Hematopoietic multipotent progenitor cell treated with erythropoietin and hydrocortisone succinate and interleukin-3 and kit ligand, for 4 days (in vitro differentiated cells): ENCODE data around the gene ANTXR1.
A peak's percentile ranks its signal among the peaks of the same experiment; 100 is the strongest.

ENCODE experiments used
- DNase-seq: peaks from one replicate; pipeline ENCODE4 v3.0.0-alpha.2; 2015

Gene ANTXR1

DNA sequence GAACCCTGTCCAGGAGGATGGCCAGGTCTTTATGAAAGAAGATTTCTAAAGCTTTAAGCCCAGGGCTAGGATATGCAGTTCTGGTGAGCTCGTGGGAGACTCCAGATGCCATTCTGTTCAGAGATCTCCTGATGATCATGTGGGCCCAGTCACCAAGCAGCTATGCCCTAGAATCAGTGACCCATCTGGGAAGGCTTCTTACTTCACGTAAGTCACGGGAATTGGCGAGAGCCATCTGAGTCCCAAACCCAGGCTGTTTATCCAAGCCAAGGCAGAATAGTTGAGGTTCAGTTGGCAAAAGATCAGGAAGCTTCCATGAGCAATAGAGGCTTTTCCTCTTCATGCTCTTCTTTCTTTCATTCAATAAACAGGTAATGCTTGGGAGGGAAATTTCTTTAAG lies 23.9 kb downstream of the ANTXR1 start:
- no peak for DNase-seq

DNA sequence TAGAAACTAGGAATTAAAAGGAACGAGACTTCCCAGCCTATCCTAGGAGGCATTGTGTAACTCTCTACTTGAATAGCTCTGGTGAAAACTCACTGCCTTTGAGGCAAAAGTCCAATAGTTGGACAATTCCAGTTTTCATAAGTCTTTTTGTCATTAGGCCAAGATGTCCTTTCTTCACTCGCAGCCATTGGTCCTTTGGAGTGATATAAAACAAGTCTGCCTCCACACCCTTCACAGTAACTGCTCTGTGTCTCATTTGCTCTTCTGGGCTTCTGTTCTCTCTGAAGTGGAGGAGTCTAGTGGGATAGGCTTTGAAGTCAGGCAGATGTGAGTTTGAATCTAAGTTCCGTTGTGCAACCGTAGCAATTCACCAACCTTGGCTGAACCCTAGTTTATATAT lies 28.2 kb downstream of the ANTXR1 start:
- no peak for DNase-seq

DNA sequence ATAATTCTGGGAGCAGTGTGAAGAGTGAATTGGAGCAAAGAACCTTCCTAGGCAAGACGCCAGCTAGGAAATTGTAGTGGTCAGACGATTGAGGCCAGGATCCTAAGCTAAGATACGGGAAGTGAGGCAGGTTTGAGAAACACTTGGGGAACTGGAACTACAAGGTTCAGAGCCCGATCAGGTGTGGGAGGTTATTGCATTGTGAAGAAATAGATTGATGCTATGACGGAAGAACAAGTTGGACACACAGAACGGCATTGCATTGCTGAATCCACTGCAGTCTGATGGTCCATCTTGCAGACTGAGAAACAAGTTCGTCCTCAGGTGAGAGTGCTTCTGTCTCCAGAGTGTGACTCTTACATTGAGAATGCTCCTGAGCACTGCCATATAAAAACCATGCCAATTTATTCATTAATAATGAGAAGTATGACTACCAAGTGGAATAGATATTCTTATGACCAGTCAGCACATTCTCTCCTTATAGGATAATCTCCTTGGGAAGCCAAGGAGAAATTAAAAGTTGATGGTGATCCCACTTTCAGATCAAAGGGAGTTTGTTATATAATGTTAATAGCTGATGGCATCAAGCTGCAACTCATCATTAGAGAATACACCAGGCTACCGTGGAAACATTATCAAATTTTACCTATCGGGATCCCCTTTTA lies 30.9 kb downstream of the ANTXR1 start:
- DNase-seq = no peak

DNA sequence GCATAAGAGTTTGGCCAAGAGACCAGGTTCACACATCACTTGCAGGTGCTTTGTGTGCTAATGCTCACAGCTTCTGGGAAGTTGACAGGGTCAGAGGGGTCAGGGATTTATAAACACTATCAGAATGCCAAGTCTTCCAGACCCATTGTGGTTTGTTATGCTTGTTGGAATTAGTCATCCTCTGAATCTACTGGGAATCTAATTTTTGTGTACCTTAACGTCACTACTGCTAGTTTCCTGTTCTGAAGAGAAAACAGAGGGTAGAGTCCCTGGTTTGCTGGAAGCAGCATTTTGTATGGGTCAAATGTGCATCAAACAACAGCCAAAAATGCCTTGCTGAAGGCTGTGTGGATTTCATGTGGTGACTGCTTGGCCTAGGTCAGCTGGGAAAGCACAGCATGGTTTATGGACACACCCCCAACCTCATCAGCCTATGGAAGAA lies 33.3 kb downstream of the ANTXR1 start:
- no peak for DNase-seq

DNA sequence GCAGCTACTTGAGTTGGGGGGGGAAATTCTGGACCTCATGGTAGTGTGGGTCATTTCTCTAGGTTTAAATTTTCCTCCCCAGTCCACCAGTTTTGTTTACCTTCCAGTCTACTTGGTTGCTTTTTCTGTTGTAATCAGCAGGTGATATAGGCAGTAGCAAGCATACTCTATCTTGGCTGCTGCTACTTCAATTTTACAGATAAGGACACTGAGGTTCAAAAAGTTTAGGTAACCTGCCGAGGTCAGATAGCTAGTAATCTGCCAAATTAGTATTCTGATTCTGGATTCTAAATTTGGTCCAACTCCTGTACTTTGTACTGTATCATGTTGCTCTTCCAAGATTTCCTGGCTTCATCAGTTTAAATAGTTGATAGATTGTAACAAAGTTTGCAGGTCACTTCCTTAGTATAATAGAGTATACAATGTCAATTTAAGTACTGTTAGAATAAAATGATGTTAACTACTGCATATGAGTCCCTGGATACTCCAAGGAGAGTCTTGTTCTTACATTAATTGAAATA lies 34.7 kb downstream of the ANTXR1 start:
- DNase-seq = no peak

DNA sequence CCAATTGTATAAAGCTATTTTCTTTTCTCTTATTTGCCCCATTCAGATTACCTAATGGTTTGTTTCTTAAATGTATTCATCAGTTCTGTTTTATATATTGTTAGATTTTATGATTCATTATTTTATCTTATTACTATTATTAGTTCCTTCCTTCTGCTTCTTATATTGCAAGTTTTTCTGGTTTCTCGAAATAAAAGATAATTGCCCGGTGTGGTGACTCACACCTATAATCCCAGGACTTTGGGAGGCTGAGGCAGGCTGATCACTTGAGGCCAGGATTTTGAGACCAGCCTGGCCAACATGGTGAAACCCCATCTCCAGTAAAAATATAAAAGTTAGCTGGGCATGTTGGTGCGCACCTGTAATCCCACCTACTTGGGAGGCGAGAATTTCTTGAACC lies 37.8 kb downstream of the ANTXR1 start:
- DNase-seq = no peak

DNA sequence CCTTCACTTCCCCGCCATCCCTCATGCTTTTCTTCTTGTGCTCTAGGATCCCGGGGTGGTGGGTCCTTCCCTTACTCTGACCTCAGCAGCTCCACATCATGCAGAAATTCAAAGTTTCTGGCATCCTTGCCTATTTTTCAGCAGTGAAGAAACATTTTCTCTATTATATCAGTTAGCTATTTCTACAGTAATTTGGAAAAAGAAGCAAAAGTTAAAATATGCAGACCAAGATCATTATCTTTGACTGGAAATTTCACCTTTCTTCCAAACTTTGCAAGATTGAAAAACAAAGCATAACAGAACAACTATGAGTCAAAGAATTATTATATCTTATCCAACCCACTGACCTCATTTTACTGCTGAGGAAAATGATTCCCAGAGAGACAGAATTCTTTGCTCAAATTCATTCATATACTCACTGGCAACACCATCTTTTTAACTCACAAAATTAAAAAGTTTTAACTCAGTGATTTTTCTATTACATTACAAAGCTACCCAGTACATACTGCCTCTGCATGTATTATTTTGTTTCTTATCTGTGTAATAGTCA lies 40.5 kb downstream of the ANTXR1 start:
- DNase-seq = no peak

DNA sequence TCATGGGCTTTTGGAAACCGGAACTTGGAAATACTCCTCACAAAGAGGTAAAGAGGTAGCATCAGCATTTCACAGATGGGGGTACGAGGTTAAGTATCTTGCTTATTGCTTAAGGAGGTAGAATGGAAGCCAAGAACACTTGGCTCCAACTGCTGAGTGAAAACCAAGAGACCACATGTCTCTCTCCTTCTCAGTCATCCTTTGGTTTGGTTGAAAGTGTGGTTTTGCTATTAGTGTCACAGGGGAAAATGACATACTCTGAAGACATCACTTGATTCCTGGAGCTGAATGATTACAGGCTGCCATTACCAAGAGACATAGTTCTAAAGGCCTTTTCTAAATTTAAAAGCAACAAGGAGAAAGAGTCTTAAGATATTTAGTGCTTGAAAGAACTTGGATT lies 41.5 kb downstream of the ANTXR1 start:
- no peak for DNase-seq

DNA sequence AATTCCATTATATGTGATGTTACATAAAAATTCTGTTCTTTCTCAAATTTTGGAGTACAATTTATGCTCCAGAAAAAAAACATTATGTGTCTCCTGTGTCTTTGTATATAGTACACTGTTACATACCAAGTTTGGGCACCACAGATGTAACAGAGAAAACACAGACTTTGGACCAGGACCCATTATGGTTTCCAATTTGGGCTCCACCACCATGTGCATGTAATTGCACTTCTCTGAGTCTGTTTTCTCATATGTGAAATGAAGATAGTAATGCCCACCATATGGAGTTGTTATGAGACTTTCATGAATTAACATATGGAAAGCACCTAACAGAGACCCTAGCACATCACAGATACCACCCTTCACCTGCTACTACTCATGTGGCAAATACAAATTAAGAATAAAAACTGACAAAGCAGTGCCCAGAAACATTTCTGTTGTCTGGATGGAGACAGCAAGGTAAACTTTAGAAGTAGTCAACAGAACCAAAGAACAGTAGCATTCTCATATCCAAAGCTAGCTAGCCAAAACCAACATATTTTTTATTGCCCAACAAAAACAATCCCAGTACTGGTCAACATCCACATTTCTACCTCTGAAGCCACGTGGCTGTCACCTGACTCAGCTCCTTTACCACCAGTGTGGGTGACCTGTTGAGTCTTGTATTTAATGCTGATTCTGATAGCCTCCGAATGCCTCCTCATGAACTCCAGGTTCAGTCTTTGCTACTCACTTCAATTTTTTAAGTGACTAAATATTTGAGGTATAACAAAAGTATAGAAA lies 42.9 kb downstream of the ANTXR1 start:
- DNase-seq = no peak

DNA sequence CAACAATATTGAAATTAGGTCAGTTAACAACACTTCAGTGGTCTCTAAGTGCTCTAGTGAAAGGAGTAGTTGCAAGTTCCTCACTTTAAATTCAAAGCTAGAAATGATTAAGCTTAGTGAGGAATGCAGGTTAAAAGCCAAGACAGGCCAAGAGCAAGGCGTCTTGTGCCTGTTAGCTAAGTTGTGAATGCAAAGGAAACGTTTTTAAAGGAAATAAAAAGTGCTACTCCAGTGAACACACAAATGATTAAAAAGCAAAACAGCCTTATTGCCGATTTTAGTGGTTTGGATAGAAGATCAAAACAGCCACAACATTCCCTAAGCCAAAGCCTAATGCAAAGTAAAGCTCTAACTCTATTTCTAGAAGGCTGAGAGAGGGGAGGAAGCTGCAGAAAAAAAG lies 44.7 kb downstream of the ANTXR1 start:
- no peak for DNase-seq

DNA sequence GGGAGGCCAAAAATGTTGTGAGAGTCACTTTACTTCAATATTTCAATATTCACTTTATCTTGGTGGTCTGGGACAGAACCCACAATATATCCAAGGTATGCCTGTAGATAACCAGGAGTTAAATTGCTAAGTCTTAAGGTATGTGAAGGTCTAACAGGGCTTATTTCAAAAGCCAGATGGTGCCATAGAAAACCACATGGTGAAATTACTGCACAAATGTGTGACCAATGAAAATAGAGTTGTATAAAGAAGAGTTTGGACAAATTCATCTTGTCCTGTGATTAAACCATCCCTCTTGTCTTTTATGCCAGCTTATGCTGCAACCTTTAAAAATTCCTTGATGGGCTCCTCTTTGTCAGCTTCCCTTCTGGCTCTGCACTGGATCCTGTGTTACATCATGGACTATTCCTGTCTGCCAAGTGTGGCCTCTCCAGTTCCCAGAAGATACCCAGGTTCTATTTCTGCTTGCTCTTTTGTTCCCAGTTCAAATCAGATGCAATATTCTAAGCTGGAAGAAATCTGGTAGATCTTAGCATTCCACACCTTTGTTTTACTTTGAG lies 46.8 kb downstream of the ANTXR1 start:
- DNase-seq = no peak

DNA sequence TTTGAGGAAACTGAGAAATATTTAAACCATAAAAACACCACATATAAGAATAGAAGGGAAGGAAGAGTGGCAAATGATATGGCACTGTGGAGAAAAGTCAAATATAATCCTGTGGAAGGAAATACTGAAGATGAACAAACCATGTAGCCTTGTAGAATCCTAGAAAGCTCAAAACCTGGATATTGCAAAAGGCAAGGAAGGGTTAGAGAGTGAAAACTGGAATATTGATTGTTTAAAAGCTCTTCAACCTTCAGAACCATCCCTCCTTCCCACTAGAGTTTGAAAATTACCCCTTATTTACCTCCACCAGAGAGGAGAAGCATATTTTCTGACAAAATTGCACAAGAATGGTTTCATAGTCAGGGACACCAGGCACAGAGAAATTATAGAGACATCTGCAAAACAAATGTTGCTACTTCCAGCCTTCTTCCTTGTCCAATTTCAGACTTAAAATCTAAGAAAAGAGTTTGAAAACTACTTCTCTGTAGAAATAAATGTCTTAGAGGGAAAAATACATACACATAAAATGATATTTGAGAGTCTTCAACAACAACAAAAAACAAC lies 48.0 kb downstream of the ANTXR1 start:
- no peak for DNase-seq

DNA sequence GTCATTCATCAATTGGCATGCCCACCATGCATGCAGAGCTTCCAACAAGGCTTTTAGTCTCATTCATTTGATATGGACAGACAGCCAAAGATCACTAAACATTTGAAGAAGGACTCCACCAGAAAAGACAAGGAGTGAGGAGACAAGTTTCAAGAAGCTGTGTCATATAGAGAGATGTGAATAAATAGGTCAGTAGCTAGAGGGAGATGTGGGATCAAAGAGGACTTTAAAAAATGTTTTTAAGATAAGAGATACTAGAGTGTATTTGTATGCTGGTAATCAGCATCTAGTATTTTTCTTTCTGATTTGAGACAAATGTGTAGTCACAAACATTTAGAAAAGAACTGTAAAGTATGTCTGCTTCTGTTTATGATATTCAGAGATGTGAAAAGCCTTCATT lies 48.5 kb downstream of the ANTXR1 start:
- peak; percentile 5 for DNase-seq

DNA sequence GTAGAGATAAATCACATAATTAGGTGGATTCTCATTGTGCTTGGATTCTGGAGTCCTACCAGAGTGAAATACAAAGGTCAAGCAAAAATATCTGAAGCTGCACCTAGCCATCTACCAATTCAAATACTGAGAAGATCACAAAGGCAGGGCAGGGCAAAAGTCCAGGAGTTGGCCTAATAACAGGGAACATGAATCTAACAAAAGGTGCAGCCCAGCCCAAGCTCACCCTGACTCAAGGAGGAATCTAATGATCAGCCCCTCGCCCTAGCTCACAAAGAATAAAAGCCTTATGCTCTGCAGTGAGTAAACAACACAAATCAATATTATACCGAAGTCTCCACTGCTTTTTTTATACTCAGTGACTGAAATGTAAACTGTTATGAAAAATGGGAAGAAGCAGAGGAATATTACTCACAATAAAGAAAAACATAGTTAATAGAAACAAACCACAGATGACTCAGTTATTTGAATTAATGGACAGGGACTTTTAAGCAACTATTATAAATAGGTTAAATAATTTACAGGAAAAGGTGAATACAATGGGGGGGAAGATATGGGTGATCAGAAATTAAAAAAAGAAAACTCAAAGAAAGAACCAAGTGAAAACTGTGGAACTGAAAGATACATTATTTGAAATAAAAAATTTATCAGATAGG lies 49.5 kb downstream of the ANTXR1 start:
- DNase-seq = no peak

DNA sequence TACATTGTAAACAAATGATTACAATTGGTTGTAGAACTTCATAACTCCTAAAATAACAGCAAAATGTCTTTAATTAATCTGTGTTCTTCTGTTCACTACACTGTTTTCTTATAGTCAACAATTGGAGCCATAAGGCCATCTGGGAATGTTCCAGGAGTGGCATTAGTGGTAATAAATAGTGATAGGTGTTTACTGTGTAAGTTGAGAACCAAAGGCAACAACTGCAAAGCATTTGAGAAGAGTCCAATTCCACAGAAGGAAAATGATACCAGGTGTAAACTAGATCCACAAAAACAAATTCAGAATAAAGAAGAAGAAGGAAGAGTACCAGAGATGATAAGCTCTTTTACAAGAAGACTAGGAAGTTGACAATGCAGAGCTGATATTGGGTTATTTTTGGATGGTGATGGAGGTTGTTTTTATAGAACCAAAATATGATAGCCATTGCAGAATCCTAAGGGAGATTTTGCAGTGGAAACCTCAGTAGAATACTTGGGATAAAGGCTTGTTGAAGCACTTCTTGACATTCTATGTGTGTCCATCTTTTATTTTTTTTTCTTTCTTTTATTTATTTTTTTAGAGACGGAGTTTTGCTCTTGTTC lies 52.9 kb downstream of the ANTXR1 start:
- DNase-seq = no peak

DNA sequence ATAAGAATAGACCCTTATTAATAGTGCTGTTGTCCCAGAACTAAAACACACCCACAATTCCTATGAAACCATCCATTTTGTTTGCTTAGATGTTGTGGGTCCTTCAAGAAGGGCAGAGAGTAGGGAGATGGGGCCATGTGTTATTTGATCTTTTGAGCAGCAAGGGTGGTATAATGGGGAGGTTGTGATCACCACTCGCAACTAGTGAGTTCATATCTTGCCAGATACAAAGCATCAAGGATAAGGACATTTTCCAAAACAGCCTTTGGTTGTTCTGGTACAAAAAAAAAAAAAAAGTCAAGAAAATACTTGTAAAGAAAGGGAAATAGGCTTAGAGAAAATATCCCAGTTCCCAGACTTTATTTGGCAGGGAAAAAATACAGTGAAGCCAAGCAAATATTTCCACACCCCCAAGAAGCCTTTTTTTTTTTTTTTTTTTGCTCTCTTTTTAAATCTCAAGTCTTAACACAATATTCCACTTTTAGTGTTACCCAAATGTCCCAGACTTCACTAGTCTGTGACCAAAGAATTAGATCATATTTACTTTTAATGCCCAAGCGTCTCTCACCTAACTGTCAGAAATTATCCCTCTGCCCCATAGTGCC lies 54.1 kb downstream of the ANTXR1 start:
- DNase-seq = no peak

DNA sequence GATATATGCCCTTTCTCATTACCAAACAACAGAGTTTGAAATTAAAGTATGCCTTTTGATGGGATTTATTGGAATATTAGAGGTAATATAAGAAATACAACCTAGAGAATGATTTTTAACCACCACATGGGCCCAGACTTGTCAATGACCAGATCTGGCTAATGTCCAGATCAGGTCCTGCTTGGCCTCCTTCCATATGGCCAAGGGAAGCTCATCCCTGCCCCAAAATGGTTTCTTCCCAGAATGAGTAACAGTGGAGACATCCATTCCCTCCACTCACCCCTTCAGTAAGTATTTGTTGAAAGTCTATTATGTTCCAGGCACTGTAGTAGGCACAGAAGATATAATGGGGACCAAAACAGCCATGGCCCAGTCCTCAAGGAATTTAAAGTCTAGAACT lies 54.9 kb downstream of the ANTXR1 start:
- DNase-seq = no peak

DNA sequence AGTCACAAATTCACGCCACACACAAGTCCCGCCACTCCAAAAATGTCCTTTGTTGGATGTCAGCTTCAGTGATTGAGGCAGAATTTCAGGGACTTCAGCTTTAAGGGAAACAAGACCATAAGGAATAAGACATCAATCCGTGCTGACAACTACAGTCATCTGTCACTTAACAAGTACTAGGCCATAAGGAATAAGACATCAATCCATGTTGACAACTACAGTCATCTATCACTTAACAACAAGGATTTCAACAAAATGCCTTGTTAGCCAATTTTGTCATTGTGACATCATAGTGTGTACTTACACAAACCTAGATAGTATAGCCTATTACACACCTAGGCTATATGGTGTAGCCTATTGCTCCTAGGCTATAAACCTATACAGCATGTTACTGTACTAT lies 58.0 kb downstream of the ANTXR1 start:
- DNase-seq = no peak

DNA sequence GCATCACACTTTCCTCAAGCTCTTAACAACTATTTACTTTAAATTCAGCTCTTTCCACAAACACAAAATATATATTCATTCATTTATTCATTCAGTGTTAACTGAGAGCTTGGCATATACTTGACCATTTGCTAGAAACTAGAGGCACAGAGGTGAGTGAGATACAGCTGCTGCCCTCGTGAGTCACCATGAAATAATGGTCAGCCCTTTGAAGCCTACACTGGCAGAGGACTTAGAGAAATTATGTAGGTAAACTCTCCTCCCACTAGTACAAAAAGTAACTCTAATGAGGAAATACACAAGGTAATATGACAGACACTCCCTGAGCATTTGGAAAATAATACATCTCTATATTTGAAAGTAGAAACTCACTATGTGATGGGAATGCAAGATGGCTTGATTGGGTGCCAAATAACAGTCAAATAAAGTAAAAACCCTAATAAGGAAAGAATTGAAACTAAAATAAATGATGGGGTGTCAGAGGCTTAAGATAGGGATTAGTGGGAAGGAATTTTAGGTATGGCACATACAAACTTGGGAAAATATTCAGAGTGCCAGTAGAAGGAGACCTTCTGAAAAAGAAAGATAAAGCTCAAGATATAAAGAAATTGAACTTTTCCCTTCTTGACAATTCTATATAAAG lies 61.1 kb downstream of the ANTXR1 start:
- no peak for DNase-seq

DNA sequence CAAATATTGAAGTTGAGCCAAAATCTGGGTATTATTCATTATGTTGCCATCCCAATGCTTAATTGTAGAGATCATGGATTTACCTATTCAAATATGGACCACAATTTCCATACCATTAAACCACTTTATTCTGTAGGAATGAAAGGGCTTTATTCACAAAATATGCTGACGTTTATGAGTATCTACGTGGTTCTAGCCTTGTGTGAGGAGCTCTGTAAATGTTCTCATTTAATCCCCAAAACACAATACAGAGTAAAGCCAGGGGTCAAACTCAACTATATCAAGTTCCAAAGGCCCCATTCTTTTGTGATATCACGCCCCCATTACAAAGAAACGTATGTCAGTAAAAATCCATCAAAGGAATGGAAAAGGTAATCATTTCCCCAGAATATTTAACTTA lies 61.9 kb downstream of the ANTXR1 start:
- no peak for DNase-seq

DNA sequence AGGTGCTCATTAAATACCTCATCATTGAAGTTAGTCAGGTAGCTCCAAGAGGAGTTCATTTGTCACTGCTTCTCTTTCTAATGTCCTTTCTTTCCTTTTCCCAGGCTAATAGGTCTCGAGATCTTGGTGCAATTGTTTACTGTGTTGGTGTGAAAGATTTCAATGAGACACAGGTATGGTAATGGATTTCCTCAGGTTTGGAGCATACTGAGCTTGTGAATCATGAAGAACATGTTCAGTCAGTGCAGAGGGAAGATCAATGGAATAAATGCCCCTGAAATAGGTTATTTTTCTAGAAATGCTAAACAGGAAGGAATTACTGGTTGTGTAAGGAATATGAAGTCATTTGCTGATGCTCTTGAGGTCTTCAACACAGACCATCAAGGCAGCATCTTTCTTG lies 62.5 kb downstream of the ANTXR1 start:
- no peak for DNase-seq

DNA sequence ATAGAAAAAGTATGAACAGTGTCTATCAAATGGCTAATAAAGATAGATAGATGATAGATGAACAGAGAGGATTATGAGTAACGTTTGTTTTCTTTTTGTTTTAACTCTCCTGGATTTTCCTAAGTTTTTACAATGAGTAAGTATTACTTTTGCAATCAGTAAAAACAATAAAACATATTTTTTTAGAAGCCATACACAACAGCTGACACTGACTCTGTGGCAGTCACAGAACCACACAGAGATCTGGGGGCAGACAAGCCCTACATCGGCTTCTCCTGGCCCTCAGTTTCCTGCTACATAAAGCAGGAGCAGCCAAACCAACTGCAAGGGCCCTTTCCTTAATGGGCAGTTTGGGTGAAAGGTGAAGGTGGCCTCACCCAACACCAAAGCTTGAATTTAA lies 63.6 kb downstream of the ANTXR1 start:
- DNase-seq = no peak
